HG03025 (cell line): ENCODE data around the gene LDHD.

Experiments
- ATAC-seq: cut with Tn5 transposase; IDR thresholded peaks from one replicate; pipeline ENCODE4 v1.9.1; 2021; ENCODE audit warnings: mild to moderate bottlenecking, moderate library complexity; ENCODE audit not compliant: unreplicated experiment, low FRiP score

Gene LDHD

DNA sequence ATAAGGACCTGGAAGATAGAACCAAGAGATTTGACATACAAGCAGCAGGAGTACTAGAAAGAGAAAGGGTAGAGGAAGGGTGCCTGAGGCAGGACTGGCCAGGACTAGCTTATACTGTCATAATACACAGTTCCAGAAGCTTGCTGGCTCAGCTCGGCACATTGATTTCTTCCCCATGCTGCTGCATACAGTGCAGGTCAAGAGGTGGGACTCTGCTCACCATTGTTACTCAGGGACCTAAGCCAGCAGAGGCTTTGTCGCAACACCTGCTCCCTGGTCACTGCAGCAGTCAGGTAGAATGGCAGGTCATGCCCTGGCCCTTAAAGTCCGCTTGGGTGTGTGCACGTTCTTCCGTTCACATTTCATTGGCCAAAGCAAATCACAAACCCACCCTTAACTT lies 32.8 kb downstream of the LDHD start:
- ATAC-seq: no peak

- ATAC-seq: no peak
Observed at GRCh38 chr16:75081179-75081859, 35.3 kb downstream of the LDHD start.

GRCh38 chr16:75080205-75081029 lies 36.2 kb downstream of the LDHD start:
- ATAC-seq: no peak

- no peak for ATAC-seq
Observed at GRCh38 chr16:75079346-75079926, 37.1 kb downstream of the LDHD start.

DNA sequence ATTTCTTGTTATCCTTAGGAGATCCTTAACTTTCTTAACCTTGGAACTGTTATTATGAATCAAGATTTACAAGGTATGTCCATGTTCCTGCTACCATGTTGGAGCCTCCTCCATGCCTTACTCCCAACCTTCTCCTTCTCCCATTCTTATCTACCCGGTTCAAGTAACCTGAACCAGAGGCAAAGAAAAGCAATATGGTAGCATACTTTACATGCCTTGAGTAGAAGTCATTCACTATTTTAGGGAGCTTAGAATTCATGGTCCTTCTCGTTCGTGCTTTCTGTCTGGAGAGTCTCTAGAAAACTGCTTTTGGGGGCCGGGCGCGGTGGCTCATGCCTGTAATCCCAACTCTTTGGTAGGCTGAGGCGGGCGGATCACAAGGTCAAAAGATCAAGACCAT lies 37.7 kb downstream of the LDHD start:
- no peak for ATAC-seq

- peak; percentile 13 for ATAC-seq
Observed at GRCh38 chr16:75075688-75076268, 40.8 kb downstream of the LDHD start.

DNA sequence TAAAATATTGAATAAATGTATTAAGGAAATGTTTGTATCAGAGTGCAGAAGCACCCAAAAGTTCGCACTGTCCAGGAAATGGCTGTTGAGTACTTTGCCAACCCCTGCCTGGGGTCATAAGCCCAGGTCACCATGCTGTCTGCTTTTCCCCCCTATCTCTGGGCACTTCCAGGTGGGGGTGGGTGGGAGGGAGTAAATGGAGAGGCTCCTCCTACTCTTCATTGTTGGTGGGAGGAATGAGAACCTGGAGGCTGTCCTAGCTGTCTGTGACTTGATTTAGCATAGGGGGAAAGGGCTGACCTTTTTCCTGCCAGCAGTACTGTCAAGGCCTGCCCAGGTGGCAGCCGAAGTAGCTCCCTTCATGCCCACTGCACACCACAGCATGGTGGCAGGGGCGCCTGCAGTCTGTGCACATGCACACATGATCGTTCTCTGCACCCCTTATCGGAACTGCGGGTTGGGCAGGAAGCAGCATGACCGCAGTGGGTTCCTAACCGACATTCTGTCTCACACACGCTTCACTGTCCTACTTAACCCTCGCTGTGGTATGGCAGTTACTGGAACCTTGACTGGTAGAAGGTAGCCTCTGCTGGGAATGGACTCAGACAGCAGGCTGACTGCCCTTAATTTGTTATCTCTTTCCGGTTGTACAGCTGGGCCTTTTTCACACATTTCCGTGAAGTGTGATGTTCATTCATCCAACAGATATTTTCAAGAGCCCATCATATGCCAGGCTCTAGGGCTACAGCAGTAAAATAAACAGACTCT lies 41.5 kb downstream of the LDHD start:
- peak; percentile 95 for ATAC-seq

- no peak for ATAC-seq
Observed at GRCh38 chr16:75074304-75074793, 42.2 kb downstream of the LDHD start.

DNA sequence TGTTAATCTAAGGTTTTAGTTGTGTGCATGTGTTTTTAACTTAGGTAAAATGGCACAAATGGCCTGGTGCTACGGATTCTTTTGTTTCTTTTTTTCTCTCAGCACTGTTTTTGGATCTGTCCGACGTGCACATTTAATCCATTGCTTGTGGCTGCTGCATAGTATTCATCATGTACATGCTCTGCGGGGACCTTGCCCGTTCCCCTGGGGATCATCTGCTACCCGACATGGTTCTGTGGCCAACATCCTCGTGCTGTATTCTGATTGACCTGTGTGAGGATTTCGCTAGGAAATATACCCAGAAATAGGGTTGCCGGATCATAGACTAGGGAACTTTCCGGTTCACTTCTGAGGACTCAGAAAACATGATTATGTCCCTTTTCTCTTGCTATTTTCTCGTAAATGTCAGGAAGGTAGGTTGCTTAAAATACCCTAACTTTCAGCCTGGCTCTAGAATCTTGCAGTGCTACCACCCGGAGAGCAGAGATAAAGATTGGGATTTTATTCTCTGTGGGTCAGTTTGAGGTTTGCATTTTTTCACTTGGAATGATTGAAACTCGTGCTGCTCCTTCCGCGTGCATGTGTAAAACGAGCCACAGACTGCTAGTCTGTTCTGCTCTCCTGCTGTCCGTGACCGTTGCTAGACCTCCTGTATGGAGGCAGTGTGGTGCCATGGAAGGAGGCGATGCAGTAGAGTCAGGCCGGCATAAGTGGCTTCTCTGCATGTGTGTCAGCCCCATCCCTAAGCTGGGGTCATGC lies 42.9 kb downstream of the LDHD start:
- no peak for ATAC-seq

DNA sequence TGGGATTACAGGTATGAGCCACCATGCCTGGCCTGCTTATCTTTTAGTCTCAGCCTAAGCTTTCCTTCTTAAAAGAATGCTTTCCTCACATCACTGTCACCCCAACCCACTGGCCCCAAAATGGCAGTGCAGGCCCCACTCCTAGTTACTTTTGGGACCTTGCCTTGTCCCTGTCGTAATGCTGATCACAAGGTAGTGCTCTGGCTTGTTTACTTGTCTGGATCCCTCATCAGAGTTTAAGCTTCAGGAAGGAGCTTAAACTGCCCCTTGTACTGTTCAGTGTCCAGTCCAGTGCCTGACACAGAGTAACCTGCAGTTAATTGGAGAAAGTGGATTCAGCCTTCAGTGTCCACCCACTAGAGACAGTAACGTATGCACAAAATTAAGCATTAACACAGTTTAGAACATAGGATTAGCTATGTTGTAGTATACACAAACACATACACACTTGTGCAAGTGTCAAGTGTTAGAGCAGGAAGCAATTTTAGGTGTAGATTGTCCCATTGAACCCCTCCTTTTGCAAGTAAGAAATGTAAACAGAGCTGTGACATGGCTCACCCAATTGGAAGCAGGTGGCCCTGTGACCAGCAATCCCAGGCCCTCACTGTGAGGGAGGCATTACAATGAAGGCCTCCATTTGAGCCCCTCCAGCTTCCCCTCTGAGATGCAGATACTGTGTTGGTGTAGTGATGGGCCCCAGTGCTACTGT lies 44.2 kb downstream of the LDHD start:
- ATAC-seq: no peak

DNA sequence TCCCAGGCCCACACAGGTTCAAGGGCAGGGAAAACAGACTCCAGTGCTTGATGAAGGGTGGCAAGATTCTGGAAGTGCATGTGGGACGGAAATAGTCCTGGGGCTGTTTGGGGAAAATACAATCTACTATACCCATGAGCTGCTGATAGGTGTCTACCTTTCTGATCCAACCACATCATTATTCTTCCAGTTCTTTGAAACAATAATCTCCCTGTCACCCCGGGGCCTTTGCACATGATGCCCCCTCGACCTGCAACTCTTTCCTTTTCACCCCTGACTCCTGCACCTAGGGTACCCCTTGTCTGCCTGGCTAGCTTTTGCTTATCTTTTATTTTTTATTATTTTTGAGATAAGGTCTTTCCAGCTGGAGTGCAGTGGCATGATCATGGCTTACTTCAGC lies 45.0 kb downstream of the LDHD start:
- ATAC-seq: no peak

GRCh38 chr16:75070012-75070841 lies 46.4 kb downstream of the LDHD start:
- ATAC-seq: no peak

GRCh38 chr16:75068085-75069031 lies 48.2 kb downstream of the LDHD start:
- ATAC-seq: no peak

- ATAC-seq: no peak
Observed at GRCh38 chr16:75066861-75067447, 49.6 kb downstream of the LDHD start.

- ATAC-seq: no peak
Observed at GRCh38 chr16:75065521-75066149, 50.9 kb downstream of the LDHD start.

GRCh38 chr16:75065149-75065505 lies 51.5 kb downstream of the LDHD start:
- no peak for ATAC-seq
